ENCODE measurements around the gene TMPRSS4. TPM values are rescaled to one million over a fixed set of nuclear protein-coding genes. Genes with fewer than 3 reads are reported as not detected.

The TMPRSS4 gene
- polyA plus RNA-seq, result not detected

GRCh38 chr11:118076754-118077281, at the start of gene TMPRSS4:
TSS of gene TMPRSS4 (plus strand) at chr11:118077078. CDS start at chr11:118077303, 225 bp downstream.
- Mint-ChIP-seq H3K27ac (peak within 1 kb of the TSS in 1 of 6 donors; percentile 74), H3K4me3 (no peak within 1 kb of the TSS), H3K4me1 (no peaks in the 10 kb centered on the region), H3K36me3 (no peaks in the 10 kb centered on the region), H3K9me3 (no peaks in the 10 kb centered on the region), H3K27me3 (ENCODE audit: low read depth in 3 of 3) (peaks cover 2 to 16% (median 6%) of the 10 kb centered on the region in 3 donors)
- no peak for DNase-seq

- DNase-seq, result no peak
- no peaks in the 10 kb centered on the region for H3K9me3 Mint-ChIP-seq
- peaks cover 0 to 8% (median 0%) of the 10 kb centered on the region in 3 donors for H3K36me3 Mint-ChIP-seq
- H3K27ac Mint-ChIP-seq, result no peak overlapping the region
- H3K4me1 Mint-ChIP-seq, result peaks cover 2 to 25% of the 10 kb centered on the region in 2 donors
- no peak overlapping the region for H3K4me3 Mint-ChIP-seq
- H3K27me3 Mint-ChIP-seq (ENCODE audit: low read depth in 3 of 3), result peaks cover 0 to 5% (median 0%) of the 10 kb centered on the region in 3 donors
Measured at GRCh38 chr11:118027694-118028093, 49.2 kb upstream of the TMPRSS4 start.

GRCh38 chr11:118028626-118029025, 48.3 kb upstream of the TMPRSS4 start:
- H3K36me3 Mint-ChIP-seq, result peaks cover 0 to 8% (median 0%) of the 10 kb centered on the region in 3 donors
- peaks cover 0 to 5% (median 0%) of the 10 kb centered on the region in 3 donors for H3K27me3 Mint-ChIP-seq (ENCODE audit: low read depth in 3 of 3)
- H3K27ac Mint-ChIP-seq, result peak overlapping the region in 2 of 6 donors; percentile 61 to 73
- DNase-seq, result no peak
- no peak overlapping the region for H3K4me3 Mint-ChIP-seq
- peaks cover 2 to 25% of the 10 kb centered on the region in 2 donors for H3K4me1 Mint-ChIP-seq
- no peaks in the 10 kb centered on the region for H3K9me3 Mint-ChIP-seq

GRCh38 chr11:118033443-118033842, 43.4 kb upstream of the TMPRSS4 start:
- H3K27me3 Mint-ChIP-seq (ENCODE audit: low read depth in 3 of 3), result peaks cover 0 to 2% (median 2%) of the 10 kb centered on the region in 3 donors
- H3K4me3 Mint-ChIP-seq, result no peak overlapping the region
- peaks cover 0 to 7% (median 3%) of the 10 kb centered on the region in 3 donors for H3K36me3 Mint-ChIP-seq
- H3K27ac Mint-ChIP-seq, result no peak overlapping the region
- peaks cover 16 to 30% of the 10 kb centered on the region in 2 donors for H3K4me1 Mint-ChIP-seq
- DNase-seq, result no peak
- no peaks in the 10 kb centered on the region for H3K9me3 Mint-ChIP-seq

GRCh38 chr11:118042141-118042540, 34.7 kb upstream of the TMPRSS4 start:
- peaks cover 38 to 53% of the 10 kb centered on the region in 2 donors for H3K4me1 Mint-ChIP-seq

GRCh38 chr11:118042796-118043195, 34.1 kb upstream of the TMPRSS4 start:
- DNase-seq, result no peak
- H3K27ac Mint-ChIP-seq, result peak overlapping the region in 1 of 6 donors; percentile 27
- H3K4me1 Mint-ChIP-seq, result peaks cover 38 to 51% of the 10 kb centered on the region in 2 donors
- H3K9me3 Mint-ChIP-seq, result no peaks in the 10 kb centered on the region
- H3K4me3 Mint-ChIP-seq, result no peak overlapping the region
- peaks cover 2 to 6% (median 4%) of the 10 kb centered on the region in 3 donors for H3K27me3 Mint-ChIP-seq (ENCODE audit: low read depth in 3 of 3)
- no peaks in the 10 kb centered on the region for H3K36me3 Mint-ChIP-seq

More at GRCh38 chr11:118042141-118042540, 34.7 kb upstream of the TMPRSS4 start:
- no peaks in the 10 kb centered on the region for H3K9me3 Mint-ChIP-seq
- no peak for DNase-seq
- no peaks in the 10 kb centered on the region for H3K36me3 Mint-ChIP-seq
- H3K27me3 Mint-ChIP-seq (ENCODE audit: low read depth in 3 of 3), result peaks cover 2 to 6% (median 4%) of the 10 kb centered on the region in 3 donors
- no peak overlapping the region for H3K4me3 Mint-ChIP-seq
- peak overlapping the region in 1 of 6 donors; percentile 19 for H3K27ac Mint-ChIP-seq

GRCh38 chr11:118045191-118045590, 31.7 kb upstream of the TMPRSS4 start:
- H3K27me3 Mint-ChIP-seq (ENCODE audit: low read depth in 3 of 3), result peaks cover 4 to 11% (median 6%) of the 10 kb centered on the region in 3 donors
- peaks cover 41 to 57% of the 10 kb centered on the region in 2 donors for H3K4me1 Mint-ChIP-seq
- H3K4me3 Mint-ChIP-seq, result peak overlapping the region in 2 of 5 donors; percentile 18 to 25
- H3K27ac Mint-ChIP-seq, result peak overlapping the region in 5 of 6 donors; percentile 4 to 92 (median 79)
- H3K36me3 Mint-ChIP-seq, result no peaks in the 10 kb centered on the region
- DNase-seq, result no peak
- no peaks in the 10 kb centered on the region for H3K9me3 Mint-ChIP-seq

GRCh38 chr11:118046051-118046963, 30.6 kb upstream of the TMPRSS4 start:
- Mint-ChIP-seq H3K4me1 (peaks cover 52 to 68% of the 10 kb centered on the region in 2 donors), H3K27me3 (ENCODE audit: low read depth in 3 of 3) (peaks cover 5 to 11% (median 6%) of the 10 kb centered on the region in 3 donors), H3K27ac (peak overlapping the region; percentile 18 to 92 (median 81)), H3K9me3 (no peaks in the 10 kb centered on the region), H3K4me3 (peak overlapping the region; percentile 3 to 43 (median 19)), H3K36me3 (no peaks in the 10 kb centered on the region)
- DNase-seq, result peak; percentile 32 to 53 (median 53)

GRCh38 chr11:118046964-118047700, 29.7 kb upstream of the TMPRSS4 start:
- peaks cover 61 to 77% of the 10 kb centered on the region in 2 donors for H3K4me1 Mint-ChIP-seq
- H3K27me3 Mint-ChIP-seq (ENCODE audit: low read depth in 3 of 3), result peaks cover 4 to 11% (median 6%) of the 10 kb centered on the region in 3 donors
- DNase-seq, result no peak
- H3K9me3 Mint-ChIP-seq, result no peaks in the 10 kb centered on the region
- H3K27ac Mint-ChIP-seq, result peak overlapping the region in 4 of 6 donors; percentile 44 to 92 (median 81)
- H3K4me3 Mint-ChIP-seq, result peak overlapping the region in 1 of 5 donors; percentile 37
- no peaks in the 10 kb centered on the region for H3K36me3 Mint-ChIP-seq

GRCh38 chr11:118047749-118048148, 29.1 kb upstream of the TMPRSS4 start:
- no peaks in the 10 kb centered on the region for H3K9me3 Mint-ChIP-seq
- peak overlapping the region in 1 of 5 donors; percentile 4 for H3K4me3 Mint-ChIP-seq
- H3K36me3 Mint-ChIP-seq, result no peaks in the 10 kb centered on the region
- peak overlapping the region in 1 of 6 donors; percentile 18 for H3K27ac Mint-ChIP-seq
- peaks cover 5 to 11% (median 6%) of the 10 kb centered on the region in 3 donors for H3K27me3 Mint-ChIP-seq (ENCODE audit: low read depth in 3 of 3)
- DNase-seq, result no peak
- H3K4me1 Mint-ChIP-seq, result peaks cover 67 to 83% of the 10 kb centered on the region in 2 donors

GRCh38 chr11:118048472-118049370, 28.2 kb upstream of the TMPRSS4 start:
- no peak for DNase-seq
- peak overlapping the region in 2 of 5 donors; percentile 7 to 49 for H3K4me3 Mint-ChIP-seq

GRCh38 chr11:118049771-118050170, 27.1 kb upstream of the TMPRSS4 start:
- Mint-ChIP-seq H3K4me1 (peaks cover 72 to 82% of the 10 kb centered on the region in 2 donors), H3K36me3 (no peaks in the 10 kb centered on the region), H3K4me3 (no peak overlapping the region), H3K27me3 (ENCODE audit: low read depth in 3 of 3) (peaks cover 4 to 11% (median 9%) of the 10 kb centered on the region in 3 donors), H3K9me3 (no peaks in the 10 kb centered on the region), H3K27ac (peak overlapping the region in 5 of 6 donors; percentile 45 to 92 (median 63))
- DNase-seq, result no peak

More at GRCh38 chr11:118048472-118049370, 28.2 kb upstream of the TMPRSS4 start:
- Mint-ChIP-seq H3K27me3 (ENCODE audit: low read depth in 3 of 3) (peaks cover 4 to 13% (median 9%) of the 10 kb centered on the region in 3 donors), H3K4me1 (peaks cover 74 to 92% of the 10 kb centered on the region in 2 donors), H3K27ac (peak overlapping the region in 3 of 6 donors; percentile 3 to 80 (median 72)), H3K36me3 (no peaks in the 10 kb centered on the region), H3K9me3 (no peaks in the 10 kb centered on the region)
